ENCODE results near the gene PARD6G.

The PARD6G gene

GRCh38 chr18:80107426-80107825, 139.9 kb downstream of the PARD6G start:
- no peak for DNase-seq (ENCODE audit: low read depth)

Data from fibroblast of gingiva (primary cell).